Medulla oblongata (tissue), 1 donor: Measurements from ENCODE around the gene CREBBP.
A peak's percentile ranks its signal among the peaks of the same experiment; 100 is the strongest.

Experiments
- DNase-seq: peaks from one replicate; pipeline ENCODE4 v3.0.0-alpha.2; 2015; ENCODE audit errors: extremely low spot score

The CREBBP gene

DNA sequence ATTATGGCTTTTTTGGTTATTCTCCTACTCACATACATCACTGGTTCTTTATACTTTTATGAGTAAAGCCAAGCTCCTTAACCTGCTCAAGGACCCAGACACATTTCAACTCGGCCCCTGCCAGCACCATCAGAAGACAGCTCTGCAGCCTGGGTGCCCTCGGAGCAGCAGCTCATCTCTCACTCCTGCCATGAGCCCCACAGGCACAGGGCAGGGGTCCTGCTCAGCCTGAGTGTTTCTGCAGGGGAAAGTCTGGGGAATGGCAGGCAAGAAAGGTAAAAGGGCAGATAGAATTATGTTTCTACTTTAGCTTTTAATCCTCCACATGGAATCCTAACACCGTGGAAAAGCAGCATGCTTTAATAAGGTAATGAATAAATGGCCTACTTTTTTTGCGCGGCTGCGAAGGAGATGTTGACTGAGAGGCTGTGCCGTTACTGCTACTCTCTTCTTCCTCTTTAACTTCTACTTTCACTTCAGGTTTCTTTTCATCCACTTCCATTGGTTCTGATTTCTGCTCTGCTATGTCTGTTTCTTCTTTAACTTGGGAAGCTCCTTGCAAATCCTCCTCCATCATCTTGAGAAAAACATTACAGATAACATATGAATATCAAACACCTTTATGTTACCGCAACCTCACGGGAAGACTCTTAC, 113.1 kb downstream of the CREBBP start:
- peak; percentile 21 for DNase-seq

DNA sequence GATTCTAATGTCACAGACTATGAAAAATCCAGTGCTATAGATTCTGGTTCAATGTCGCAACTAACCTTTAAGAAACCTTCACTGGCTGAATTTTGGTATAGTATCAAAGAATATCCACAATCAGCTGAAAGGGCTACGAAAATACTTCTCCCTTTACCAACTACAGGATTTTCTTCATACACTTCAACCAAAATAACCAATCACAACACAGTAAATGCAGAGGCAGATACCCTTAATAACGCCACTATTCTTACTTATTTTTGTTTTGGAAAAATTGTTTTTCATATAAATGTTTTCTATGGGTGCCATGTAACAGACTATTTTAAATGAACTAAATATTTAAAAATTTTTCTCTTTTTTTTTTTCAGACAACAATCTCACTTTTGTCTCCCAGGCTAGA, 114.3 kb downstream of the CREBBP start:
- DNase-seq: no peak

DNA sequence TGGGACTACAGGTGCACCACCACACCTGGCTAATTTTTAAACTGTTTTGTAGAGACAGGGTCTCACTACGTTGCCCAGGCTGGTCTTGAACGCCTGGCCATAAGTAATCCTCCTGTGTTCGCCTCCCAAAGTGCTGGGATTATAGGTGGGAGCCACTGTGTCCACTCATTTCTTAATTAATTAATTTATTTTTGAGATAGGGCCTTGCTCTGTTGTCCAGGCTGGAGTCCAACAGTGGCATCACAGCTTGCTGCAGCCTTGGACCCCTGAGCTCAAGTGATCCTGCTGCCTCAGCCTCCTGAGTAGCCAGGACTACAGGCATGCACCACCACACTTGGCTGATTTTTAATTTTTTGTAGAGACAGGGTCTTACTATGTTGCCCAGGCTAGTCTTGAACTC, 116.1 kb downstream of the CREBBP start:
- DNase-seq: no peak

DNA sequence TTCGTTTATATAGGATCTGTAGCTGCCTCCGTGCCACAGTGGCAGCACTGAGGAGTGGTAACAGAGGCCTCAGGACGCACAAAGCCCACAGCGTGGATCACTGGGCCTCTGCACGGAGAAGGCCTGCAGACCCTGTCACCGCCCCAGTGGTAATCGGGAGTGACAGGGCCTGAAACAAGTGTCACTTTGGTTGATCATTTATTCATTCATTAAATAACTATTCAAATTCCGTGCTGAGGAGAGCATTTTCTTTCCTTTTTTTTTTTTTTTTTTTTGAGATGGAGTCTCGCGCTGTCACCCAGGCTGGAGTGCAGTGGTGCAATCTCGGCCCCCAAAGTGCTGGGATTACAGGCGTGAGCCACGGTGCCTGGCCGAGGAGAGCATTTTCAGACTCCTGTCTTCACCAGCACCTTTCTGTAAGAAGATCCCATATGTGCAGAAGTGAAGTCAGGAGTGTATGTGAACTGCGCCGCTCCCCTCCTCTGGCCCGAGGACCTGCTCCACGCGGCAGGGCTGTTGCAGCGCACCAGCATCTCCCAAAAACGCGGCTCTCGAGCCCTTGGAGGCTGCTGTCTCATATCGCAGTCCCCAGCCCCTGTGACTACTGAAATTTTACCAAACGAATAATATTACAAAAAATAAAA, 118.3 kb downstream of the CREBBP start:
- DNase-seq: peak; percentile 10

DNA sequence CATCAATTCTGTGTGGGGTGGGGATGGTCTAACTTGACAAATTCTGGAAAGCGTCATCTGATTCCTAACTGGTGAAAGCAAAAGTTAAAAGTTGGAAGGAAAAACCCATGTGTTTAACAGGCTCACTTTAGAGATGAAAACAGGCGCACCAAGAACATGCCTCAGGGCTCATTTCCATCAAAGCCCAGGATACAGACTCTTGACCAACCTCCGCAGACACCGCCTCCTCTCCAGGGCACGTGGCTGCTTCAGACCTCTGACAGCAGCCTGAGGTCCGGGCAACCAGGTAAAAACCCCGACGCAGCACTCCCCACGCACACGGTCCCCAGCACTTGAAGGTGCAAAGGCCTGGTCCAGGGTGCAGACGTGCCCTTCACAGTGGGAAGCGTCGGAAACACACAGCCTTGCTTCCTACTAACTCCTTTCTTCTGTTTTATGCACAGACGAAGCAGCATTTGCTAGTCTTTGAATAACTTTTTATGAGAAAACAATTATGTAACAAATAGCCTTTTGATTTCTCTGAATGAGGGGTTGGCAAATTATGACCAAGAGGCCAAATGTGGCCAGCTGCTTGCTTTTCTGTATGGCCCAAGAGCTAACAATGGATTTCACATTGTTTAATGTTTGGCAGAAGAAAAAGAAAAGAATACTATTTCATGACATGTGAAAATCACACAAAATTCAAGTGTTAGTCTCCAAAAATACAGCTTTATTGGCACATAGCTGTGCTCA, 119.0 kb downstream of the CREBBP start:
- peak; percentile 14 for DNase-seq

DNA sequence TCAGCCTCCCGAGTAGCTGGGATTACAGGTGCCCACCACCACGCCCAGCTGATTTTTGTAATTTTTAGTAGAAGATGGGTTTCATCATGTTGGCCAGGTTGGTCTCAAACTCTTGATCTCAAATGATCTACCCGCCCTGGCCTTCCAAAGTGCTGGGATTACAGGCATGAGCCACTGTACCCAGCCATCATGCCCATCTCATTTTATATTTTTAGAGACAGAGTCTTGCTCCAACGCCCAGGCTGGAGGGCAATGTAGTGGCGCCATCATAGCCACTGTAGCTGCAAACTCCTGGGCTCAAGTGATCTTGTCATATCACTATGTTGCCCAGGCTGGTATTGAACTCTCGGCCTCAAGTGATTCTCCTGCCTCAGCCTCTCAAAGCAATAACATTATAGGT, 120.0 kb downstream of the CREBBP start:
- no peak for DNase-seq

DNA sequence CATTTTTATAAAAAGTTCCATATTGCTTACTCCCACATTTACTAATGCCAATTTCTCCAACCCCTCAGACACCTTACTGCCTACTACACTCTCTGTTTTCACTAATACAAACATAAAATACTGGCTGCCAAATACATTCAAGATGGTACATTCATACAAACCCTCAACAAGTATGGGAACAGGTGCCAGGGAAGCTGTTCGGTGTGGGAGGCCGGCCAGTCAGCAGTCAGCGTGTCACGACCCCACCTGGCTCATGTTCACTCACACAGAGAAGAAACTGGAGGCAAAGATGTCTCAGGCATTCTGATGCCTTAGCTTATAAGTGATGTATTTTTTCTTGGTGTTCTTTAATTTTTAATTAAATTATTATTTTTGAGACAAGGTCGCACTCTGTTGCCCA, 120.8 kb downstream of the CREBBP start:
- DNase-seq: no peak

DNA sequence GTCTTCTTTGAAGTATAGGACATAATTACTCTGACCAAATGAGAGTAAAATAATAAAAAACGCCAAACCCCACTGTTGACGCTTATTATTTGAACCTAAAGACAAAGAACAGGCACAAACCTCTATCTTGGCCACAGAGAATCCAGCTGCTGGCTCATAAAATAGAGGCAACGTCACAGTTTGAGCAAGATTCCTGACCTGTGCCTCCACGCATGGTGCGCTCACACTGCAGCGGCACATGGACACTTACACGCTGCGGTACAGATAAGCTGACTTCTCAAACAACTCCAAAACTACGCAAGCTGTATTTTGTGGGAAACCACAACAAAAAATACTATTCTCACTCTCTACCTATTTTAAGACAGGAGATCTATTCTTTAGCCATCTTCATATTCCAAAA, 124.4 kb downstream of the CREBBP start:
- DNase-seq: no peak

DNA sequence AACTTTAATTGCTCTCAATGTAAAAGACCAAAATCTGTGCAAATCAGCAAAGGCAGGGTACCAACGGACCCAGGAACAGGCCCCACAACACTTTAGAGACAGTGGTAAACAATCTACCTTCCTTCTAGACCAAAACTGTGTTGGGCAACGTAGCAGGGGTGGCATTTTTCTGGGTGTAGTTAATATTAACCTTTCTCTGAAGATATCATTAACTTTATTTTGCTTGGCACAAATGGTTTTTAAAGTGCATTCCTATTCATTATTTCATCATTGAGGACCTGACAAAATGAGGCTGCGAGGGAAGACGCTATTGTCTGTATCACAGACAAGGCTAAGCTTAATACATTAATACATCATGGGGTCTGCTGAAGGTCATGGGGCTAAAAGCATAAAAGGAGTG, 125.3 kb downstream of the CREBBP start:
- DNase-seq: no peak

DNA sequence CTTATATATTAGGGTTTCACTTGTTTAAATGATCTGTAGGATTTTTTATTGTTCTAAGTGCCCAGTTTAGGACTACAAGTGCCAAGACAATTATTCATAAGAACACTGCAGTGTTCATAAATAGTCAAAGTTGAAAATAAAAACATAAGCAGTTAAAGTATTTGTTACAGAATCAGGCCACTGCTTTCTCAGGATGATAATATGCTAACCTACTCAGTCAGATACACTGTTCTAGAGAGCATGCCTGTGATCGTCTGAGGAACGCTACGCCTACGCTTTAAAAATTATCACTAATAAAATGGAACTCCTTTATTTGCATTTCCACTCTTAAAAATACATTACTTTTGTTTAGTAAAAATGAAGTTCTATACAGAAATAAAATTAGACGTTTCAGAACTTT, 125.7 kb downstream of the CREBBP start:
- no peak for DNase-seq

DNA sequence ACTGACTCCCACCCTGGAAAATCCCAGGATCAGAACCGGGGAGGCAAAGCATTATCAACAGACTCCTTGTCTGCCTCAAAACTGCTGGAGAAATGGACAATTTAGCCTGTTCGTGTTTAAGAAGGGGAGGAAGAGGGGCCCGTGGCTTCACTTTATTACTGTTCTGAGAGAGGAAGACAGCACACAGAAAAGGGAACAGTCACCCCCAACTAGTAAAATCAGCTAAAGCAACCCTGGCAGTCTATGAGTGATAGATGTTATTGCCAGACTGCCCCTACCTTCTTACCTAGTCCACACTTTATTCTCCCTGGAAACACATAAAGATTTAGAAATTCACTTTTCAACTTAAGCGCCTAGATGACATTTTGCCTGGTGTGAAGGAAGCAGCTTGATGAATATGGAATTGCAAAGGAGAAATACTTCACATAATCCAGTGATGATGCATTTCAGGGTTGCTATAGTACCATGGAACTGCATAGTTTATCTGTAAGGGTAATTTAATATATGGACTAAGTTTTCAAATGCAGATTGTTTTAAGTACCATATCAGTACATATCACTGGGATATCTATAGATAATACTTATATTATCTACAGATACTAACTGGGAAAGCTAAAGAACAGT, 126.3 kb downstream of the CREBBP start:
- no peak for DNase-seq

DNA sequence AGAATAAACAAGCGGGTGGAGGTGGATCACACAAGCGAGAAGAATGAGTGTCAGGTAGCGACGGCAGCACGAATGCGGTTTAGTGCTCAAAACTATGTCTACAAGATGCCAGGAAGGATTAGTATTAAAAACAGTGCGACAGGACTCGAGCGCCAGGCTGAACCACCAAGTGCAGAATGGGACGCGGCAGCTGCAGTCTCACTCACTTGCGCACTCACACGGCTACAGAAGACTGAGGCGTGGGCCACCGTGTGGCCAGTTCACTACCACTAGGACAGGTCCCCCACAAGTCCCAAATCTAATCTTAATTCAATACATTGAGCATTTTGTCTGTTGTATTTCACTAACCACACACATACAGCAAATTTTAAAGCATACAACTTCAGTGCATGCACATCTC, 127.5 kb downstream of the CREBBP start:
- DNase-seq: no peak

DNA sequence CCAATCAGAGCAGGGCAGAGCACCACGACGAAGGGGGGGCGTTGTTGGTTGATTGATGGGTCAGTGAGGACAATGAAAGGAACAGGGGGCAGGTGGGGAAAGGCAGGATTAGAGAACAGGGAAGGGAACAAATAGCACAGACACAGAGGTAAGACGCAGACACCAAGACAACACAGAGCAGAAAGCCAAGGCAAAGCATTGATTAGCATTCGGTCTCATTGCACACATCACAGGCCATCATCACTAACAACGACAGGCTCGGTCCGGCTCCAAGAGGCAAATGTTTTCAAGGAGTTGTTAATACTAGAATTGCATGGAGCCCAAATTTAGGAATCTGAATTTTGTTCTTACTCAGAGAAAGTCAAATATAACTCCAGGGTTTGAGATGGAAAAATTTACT, 128.6 kb downstream of the CREBBP start:
- DNase-seq: no peak

DNA sequence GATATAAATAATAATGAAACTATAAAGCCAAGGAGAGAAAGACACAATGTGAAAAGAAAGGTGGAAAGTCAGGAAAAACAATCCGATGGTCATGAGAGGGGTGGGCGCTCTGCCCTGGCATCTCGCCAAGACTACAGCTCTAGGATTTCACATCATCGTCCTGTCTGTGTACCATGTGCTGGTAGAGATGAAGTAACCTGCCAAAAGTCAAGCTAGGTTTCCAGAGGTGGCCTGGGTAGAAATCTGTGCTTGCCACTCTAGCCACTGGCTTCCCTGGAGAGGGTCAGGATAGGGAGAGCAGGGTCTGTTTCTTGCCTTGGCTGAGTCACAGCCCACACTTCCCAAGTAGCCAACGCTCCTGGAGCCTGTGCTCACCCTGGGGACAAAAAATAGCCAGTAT, 132.2 kb downstream of the CREBBP start:
- DNase-seq: no peak

DNA sequence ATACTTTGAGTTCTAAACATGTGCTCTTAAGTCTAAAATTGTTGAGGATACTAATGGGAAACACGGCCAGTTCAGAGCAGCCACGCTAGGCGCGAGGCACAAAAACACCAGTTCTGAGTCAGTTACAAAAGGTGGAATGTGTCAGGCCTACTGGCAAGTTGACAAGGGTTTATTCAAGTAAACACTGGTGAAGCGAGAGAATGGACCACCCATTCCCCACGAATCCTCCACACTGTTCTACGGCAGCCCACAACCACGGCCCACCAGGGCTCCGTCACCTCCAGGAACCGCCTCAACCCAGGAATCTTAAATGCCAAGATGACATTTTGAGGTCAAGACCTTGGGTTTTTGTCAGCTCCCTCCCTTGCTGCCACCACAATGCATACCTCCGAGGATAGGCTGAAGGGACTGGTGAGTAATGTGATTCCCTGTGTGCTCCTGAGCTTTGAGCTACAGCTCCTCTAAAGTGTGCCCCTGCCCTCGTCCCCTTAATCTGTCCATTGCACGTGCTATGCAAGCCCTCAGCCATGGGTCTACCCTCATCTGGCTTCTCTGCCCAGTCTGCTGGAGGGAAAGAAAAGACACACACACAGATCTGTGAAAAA, 134.7 kb downstream of the CREBBP start:
- DNase-seq: no peak

DNA sequence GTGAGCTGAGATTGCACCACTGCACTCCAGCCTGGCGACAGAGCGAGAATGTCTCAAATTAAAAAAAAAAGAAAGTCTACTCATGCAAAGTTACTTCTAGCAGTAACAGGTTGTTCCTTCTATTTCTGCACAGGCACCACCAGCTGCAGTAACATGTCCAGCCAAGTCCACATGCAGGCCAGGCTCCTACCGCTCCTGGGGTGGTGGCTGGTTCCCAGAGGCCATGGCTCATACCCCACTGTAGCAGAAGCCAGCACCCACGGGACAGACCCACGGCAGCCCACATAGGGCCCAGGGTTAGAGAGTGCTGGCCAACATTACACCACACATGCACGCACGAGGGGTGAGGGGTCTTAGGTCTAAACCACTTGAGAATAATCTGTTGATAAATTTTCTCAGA, 136.5 kb downstream of the CREBBP start:
- DNase-seq: no peak

DNA sequence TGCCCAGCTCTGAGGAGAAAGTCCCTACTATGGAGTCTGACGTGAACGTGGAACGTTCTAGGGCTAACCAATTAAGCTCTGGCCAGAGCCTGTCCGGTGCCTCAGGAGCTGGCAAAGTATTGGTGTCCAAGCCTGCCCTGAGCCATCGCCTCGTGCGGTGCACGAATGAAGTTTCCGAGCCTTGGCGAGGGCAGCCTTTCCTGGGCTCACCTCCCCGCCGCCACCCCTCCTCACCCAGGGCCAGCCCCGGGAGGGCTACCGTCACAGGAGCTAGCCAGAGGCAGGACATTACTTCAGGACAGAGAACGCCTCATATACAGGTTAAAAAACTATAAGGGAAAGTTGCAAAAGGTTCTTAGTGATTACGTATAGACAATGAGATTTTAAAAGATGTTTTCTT, 139.6 kb downstream of the CREBBP start:
- DNase-seq: no peak

DNA sequence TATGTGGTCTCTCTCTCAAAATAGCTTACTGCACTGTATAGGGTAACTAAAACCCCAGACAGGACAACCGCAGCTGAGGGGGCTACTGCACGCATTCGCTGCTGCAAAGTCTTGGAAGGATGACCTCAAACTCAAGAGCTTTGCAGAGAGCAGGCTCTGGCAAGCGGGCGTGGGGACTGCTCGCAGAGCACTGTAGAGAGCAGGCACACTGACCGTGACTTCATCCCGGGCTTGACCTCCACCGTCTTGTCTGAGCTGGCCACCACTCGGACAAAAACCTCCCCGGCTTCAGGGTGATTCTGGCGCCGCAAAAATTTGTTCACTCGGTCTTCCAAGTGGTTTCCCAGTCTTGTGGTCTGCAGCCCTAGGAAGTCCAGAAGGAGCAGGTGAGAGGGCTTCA, 140.3 kb downstream of the CREBBP start:
- DNase-seq: no peak

DNA sequence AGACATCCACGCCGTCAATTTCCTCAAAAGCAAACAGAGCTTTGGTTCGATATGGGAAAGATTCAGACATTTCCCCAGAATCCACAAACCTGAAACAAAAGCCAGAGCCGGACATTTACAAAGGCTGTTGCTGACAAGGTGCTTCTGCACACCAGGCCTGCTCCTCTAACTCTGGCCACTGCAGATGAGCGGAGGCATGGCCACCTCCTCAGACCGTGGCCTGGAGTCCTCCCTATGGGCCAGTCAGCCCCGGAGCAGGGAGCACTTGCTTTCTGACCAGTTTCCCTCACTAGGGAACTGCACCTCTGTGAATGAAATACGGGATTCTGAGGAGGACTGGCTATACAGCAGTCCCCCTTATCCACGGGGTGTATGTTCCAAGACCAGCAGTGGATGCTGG, 140.9 kb downstream of the CREBBP start:
- DNase-seq: no peak

DNA sequence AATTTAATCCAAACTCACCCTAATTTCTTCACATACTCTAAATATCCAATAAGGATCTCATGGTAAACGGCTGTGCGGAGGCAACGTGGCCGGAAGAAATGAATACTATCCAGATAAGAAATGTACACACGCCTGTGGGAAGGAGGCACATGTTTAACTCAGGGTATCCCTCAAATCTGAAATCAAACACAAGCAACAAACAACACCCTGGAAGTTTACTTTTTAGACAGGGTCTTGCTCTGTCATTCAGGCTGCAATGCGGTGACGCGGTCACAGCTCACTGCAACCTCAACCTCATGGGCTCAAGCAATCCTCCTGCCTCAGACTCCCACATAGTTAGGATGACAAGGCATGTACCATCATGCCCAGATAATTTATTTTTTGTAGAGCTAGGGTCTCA, 142.0 kb downstream of the CREBBP start:
- DNase-seq: no peak

DNA sequence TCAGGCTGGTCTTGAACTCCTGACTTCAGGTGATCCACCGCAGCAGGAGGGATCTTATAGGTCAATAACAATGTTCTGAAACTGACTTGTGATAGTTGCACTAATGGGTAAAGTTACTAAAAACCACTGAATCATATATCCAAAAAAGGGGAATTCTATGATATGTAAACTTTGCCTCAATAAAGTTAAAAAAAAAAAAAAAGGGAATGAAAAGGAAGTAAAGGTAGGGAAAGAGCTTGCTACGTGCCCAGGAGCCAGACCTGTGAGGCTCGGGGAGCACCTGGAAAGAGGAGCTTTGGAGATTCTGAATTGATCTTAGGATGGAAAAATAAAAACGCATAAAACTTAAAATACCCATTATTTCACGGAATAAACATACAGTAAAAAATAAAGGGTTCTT, 142.4 kb downstream of the CREBBP start:
- no peak for DNase-seq

DNA sequence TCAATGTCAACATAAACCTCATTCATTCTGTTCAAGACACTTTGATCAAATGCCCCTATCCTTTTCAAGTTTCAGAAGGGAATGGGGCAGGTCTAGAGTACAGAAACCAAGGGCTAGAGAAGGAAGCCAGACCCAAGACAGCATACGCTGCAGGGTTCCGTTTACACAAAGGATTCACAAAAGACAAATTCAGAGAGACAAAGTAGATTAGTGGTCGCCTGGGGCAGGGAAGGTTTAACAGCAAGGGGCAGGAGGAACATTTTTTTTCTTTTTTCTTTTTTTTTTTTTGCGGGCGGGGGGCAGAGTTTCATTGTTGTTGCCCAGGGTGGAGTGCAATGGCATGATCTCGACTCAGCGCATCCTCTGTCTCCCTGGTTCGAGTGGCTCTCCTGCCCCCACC, 143.3 kb downstream of the CREBBP start:
- no peak for DNase-seq
